ENCODE data around the gene SMIM10L2A. TPM values are rescaled to one million over a fixed set of nuclear protein-coding genes. Genes with fewer than 3 reads are reported as not detected.

Gene SMIM10L2A
- 0.30 and 0.32 TPM in 2 replicates for total RNA-seq

DNA sequence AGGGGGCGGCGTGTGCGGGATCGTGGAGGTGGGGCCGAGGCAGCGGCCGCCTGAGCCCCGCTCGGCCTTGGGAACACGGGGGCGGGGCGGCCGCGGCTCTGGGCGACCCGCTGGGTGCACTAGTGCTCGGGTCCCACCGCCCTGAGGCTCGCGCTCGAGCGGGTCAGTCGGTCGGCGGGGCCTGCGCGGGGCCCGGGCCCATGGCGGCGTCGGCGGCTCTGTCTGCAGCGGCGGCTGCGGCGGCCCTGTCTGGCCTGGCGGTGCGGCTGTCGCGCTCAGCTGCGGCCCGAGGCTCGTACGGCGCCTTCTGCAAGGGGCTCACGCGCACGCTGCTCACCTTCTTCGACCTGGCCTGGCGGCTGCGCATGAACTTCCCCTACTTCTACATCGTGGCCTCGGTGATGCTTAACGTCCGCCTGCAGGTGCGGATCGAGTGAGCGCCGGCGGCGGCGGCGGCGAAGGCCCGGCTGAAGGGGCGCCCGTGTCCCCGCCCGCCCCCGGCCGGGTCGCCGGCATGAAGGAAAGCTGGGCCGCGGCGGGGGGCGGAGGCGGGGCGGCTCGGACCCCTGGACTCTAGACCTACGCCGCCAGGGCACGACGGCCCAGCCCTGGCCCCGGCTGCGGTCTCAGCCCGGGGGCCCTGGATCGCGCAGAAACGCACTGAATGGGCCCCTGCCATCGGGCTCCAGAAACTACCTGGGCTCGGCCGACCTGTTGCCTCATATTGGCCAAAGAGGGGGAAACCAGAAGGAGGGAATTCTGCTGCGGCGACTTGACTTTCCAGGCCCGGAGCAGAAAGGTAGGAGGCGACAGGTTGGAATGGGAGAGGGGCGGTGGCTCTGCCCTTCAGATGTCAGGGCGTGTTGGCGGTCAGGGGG, at the start of gene SMIM10L2A:
TSS of gene SMIM10L2A (plus strand) at position 13 of the 878 bp plus-strand sequence. CDS start at position 201, 188 bp downstream.

Other genes starting within 250 kb of the SMIM10L2A start
- gene ETDA, start 169.9 kb upstream of the SMIM10L2A start, total RNA-seq: not detected in 2 replicates
- gene ETDC, start 112.5 kb upstream of the SMIM10L2A start, total RNA-seq: not detected in 2 replicates
- 7.1 TPM in 2 replicates for gene ZNF75D, start 77.8 kb upstream of the SMIM10L2A start, total RNA-seq
- 5.5 and 8.4 TPM in 2 replicates for gene ZNF449, start 77.1 kb upstream of the SMIM10L2A start, total RNA-seq
- gene INTS6L, start 98.7 kb downstream of the SMIM10L2A start, total RNA-seq: 2.9 and 6.2 TPM in 2 replicates

Measured in epithelial cell of umbilical artery (primary cell).